AG04450 (cell line): ENCODE measurements around the gene BAZ2B. TPM values are rescaled to one million over a fixed set of nuclear protein-coding genes. Genes with fewer than 3 reads are reported as not detected.

ENCODE experiments used
- CTCF ChIA-PET: fragments of 300-600, 350-600 bp; formaldehyde crosslinking; extraction: SDS; loops from one replicate; lab custom pipeline; 2022; ENCODE audit warnings: antibody characterized with exemption, inconsistent platforms; lab: Charles Lee
- POLR2A ChIA-PET: fragments of 350-600 bp; formaldehyde crosslinking; extraction: SDS; loops from one replicate; lab custom pipeline; 2021; ENCODE audit warnings: antibody characterized with exemption, inconsistent platforms; lab: Yijun Ruan, JAX
- DNase-seq: peaks from one replicate; pipeline ENCODE4 v3.0.0-alpha.2; 2011; ENCODE audit warnings: low read depth, low spot score
- H3K27ac ChIP-seq: one replicate; pipeline ENCODE4 v1.5.1; 2012; ENCODE audit warnings: low read depth, low read length, control low read depth
- H3K27me3 ChIP-seq: one replicate; pipeline ENCODE4 v1.6.0; 2012; ENCODE audit warnings: low read length; ENCODE audit not compliant: control insufficient read depth, insufficient read depth
- H3K4me3 ChIP-seq: 2 replicates; pipeline ENCODE4 v1.5.1; 2011; ENCODE audit warnings: mild to moderate bottlenecking, low read depth, low read length, control low read depth
- H3K9me3 ChIP-seq: 2 replicates; pipeline ENCODE4 v1.5.1; 2012; ENCODE audit warnings: low read length; ENCODE audit not compliant: control insufficient read depth, insufficient read depth
- CTCF ChIP-seq: IDR thresholded peaks from 2 replicates; pipeline ENCODE4 v1.5.1; 2011; ENCODE audit warnings: low read depth, low read length, control low read depth, inconsistent platforms
- polyA plus RNA-seq: library from polyadenylated mRNA; depleted of rRNA; stranded (reverse); fragments of >200 nt; gene quantifications from 2 replicates; pipeline ENCODE4 v1.2.3, GENCODE V29; 2011

The BAZ2B gene
- polyA plus RNA-seq, 1 experiment: 44.7 TPM

DNA sequence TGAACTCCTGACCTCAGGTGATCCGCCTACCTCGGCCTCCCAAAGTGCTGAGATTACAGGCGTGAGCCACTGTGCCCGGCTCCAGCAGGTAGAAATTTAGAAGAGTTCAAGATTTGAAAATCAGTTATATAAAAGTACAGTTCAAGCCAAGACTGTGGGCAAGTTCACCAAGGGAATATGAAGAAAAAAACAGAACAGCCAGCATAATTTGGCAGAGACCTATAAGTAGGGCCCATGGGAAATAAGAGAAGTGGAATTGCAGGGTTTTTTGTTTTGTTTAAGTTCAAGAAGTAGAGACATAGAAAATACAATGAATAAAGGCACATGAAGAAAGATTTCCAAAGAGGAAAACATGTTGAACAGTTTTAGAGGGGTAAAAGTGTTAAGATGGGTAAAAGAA, 57.9 kb downstream of the BAZ2B start:
- TF ChIP-seq CTCF: no peak
- Histone ChIP-seq H3K27me3 (no peaks in the 10 kb centered on the region), H3K27ac (no peak overlapping the region), H3K4me3 (no peak overlapping the region), H3K9me3 (peaks cover 2% of the 10 kb centered on the region; the same call in 1 of the 2 replicates)
- CTCF ChIA-PET: no interaction called here
- no peak for DNase-seq
- POLR2A ChIA-PET: no interaction called here

GRCh38 chr2:159557437-159558034, 58.8 kb downstream of the BAZ2B start:
- CTCF ChIA-PET: interaction anchor here (0.6 to 1.4 kb wide), 3 partner anchors 10 to 1607 kb away, joined by 3 to 7 read pairs (median 6); no protein-coding TSS in a partner anchor
- POLR2A ChIA-PET: interaction anchor here (0.7 kb wide), 1 partner anchor 45 kb away, joined by 5 read pairs; no protein-coding TSS in a partner anchor
- no peak for DNase-seq

DNA sequence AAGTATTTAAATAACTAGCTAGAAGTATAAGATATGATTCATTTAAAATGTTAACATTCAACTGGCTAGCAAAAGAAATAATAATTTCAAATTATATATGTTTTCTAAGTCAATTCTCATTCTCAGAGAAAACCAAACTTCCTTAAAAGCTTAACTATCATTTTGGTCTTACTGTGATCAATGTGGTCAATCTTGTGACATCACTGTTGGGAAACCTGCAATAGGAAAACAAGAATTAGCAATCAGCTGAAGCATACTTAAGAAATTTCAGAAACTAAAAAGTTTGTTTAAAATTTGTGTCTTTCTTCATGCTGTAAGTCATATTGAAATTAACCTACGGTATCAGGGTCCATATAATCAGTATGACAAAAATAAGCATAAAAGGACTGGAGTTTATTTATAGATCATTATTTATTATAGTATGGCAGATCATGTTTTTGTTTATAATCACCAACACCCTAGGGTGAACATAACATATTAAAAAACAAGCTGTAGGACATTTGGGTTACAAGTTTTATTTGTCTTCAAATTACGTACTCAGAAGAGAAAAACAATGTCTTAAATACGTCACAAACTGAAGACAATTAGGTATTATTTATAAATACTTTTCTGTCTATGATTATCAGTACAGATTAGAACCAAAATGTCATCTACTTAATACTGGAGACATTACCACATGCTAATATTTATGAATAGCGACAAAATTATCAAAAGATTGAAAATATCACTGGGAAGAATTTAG, 60.5 kb downstream of the BAZ2B start:
- no peak for TF ChIP-seq CTCF
- POLR2A ChIA-PET: no interaction called here
- Histone ChIP-seq H3K27me3 (no peaks in the 10 kb centered on the region), H3K9me3 (no peaks in the 10 kb centered on the region), H3K27ac (no peak overlapping the region), H3K4me3 (no peak overlapping the region)
- DNase-seq: no peak
- CTCF ChIA-PET: interaction anchor here (0.6 kb wide), 1 partner anchor 437 kb away, joined by 4 read pairs; no protein-coding TSS in a partner anchor

More at GRCh38 chr2:159557437-159558034, 58.8 kb downstream of the BAZ2B start:
- Histone ChIP-seq H3K27me3 (no peaks in the 10 kb centered on the region), H3K27ac (no peak overlapping the region), H3K4me3 (no peak overlapping the region), H3K9me3 (peaks cover 2% of the 10 kb centered on the region; the same call in 1 of the 2 replicates)
- TF ChIP-seq CTCF: peak; percentile 42

DNA sequence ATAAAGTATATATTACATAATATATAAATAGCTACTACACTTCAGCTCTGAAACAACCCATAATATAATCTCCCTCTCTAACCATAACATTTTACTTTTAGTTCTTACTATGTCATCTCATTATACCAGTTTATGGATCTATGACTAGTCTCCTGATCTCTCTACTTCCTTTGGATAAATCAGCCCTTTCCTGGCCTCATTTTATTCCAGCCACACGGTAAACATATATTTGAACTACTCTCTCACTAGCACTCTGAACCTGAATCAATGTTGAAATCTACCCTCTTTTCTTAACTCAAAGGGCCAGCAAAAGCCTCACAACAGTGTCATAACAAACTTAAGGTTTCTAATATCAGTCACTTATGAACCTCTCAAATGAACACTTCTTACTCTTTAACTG, 62.6 kb downstream of the BAZ2B start:
- no peak overlapping the region for H3K4me3 ChIP-seq
- CTCF ChIA-PET: no interaction called here
- TF ChIP-seq CTCF: no peak
- no peaks in the 10 kb centered on the region for H3K27me3 ChIP-seq
- POLR2A ChIA-PET: no interaction called here
- no peak for DNase-seq
- H3K27ac ChIP-seq: no peak overlapping the region
- no peaks in the 10 kb centered on the region for H3K9me3 ChIP-seq

DNA sequence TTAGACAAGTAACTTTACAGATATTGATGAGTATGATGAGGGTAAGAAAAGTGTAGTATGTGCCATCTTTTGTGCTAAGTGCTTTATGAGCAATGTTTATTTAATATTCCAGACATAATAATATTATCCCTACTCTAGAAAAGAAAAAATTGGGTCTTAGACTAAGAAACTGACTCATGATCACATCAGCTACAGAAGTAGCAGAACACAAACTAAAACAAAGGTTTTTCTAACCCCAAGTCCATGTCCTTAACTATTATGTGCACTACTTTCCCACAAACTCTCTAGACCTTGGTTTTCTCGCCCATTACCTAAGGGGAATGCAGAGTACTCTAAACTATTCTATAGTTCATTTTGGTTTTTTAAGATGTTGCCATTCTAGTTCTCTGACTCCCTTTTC, 64.5 kb downstream of the BAZ2B start:
- no peaks in the 10 kb centered on the region for H3K9me3 ChIP-seq
- POLR2A ChIA-PET: no interaction called here
- no peak for TF ChIP-seq CTCF
- no peaks in the 10 kb centered on the region for H3K27me3 ChIP-seq
- CTCF ChIA-PET: no interaction called here
- no peak overlapping the region for H3K4me3 ChIP-seq
- no peak for DNase-seq
- H3K27ac ChIP-seq: no peak overlapping the region
